Dedifferentiated amniotic fluid mesenchymal stem cell (primary cell): ENCODE measurements around the gene CMPK2.
A peak's percentile ranks its signal among the peaks of the same experiment; 100 is the strongest.

ENCODE experiments used
- DNase-seq: peaks from one replicate; pipeline ENCODE4 v3.0.0-alpha.2; 2016; ENCODE audit errors: extremely low spot score

Gene CMPK2

GRCh38 chr2:6841537-6842287, 24.0 kb downstream of the CMPK2 start:
- DNase-seq: no peak

- DNase-seq: no peak
These were observed 26.9 kb downstream of the CMPK2 start for GRCh38 chr2:6838673-6839319.

- no peak for DNase-seq
These were observed 30.2 kb downstream of the CMPK2 start for GRCh38 chr2:6835467-6835866.

DNA sequence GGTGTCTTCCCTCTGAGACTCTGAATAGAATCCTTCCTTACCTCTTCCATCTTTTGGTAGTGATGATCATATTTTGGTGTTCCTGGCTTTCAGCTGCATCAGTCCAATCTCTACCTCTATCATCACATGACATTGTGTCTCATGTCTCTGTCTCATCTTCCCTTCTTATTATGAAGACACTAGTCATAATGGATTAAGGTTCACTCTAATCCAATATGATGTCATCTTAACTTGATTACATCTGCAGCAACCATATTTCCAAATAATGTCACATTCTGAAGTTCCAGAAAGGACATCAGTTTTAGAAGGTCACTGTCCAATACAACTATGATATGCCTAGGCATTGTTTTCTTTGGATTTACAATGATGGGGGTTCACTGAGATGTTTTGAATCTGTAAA, 31.5 kb downstream of the CMPK2 start:
- no peak for DNase-seq

DNA sequence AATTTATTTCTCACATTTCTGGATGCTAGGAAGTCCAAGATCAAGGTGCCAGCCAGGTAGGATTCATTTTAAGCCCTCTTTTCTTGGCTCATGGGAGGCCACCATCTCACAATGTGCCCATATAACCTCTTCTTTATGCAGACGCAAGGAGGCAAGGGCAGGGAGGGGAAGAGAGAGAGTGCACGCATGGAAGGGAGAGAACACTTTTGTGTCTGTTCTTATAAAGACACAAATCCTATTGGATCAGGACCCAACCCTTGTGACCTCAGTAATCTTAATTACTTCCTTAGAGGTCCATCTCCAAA, 32.5 kb downstream of the CMPK2 start:
- DNase-seq: no peak

- no peak for DNase-seq
These were observed 33.0 kb downstream of the CMPK2 start for GRCh38 chr2:6832596-6833299.

DNA sequence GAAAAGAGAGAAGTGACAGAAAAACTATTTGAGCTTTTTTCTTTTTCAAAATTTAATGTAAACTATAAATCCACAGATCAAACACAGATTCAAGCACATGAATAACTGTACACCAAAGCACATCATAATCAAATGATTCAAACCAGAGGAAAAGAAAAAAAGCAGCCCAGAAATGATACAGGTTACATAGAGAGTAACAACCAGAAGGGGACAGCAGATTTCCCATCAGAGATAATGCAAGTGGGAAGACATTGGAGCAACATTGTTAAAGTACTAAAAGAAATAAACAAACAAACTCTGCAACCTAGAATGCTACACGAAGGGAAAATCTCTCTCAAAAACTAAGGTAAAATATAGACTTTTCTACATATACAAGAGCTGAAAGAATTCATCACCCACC, 34.5 kb downstream of the CMPK2 start:
- no peak for DNase-seq

DNA sequence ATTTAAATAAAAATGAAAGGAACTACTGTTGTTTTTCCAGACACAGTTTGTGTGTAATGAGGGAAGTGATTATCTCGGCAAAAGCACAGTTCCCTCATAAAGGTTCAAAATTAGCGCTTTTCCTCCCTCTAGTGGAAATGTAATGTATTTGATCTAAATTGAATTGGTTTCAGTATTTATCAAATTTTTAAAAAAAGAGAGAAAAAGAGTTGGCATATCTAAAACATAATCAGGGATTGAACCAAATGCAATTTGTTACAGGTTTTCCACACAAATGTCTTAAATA, 37.5 kb downstream of the CMPK2 start:
- peak; percentile 68 for DNase-seq

GRCh38 chr2:6827566-6828298, 38.0 kb downstream of the CMPK2 start:
- DNase-seq: no peak

DNA sequence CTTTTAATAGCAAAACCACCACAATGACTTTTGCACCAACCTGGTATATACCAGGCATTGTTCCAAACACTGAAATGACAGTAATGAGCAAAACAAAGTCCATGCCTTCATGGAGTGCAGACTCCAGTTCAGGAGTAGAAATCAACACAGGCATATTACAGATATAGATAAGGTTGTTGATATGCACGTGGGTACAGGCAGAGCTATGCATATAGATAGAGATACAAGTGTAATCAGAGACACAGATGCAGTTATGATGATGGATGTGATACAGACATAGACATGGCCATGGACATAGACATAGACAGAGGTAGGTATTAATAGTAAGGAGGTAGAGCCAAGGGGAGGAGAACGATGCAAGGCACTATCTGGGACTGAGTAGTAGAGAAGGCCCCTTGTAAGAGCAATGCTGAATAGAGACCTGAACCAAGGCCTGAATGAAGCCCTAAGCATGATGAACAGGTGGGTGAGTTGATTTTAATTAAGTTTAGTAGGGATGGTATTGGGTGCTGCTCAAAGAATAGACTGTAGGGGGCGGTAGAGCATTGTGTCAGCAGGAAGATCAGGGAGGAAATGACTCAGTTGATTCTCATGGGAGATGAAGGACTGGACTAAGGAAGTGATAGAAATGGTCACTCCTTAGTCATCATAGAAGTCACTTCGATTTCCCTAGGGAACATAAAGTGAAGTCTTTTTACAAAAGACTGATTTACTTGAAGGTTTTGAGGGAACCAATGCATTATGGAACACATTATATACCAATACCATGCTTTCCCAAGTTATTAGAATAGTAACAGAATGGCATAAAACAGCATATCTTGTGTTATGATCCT, 39.4 kb downstream of the CMPK2 start:
- no peak for DNase-seq

GRCh38 chr2:6824962-6825361, 40.7 kb downstream of the CMPK2 start:
- DNase-seq: no peak

- DNase-seq: peak; percentile 60
These were observed 42.6 kb downstream of the CMPK2 start for GRCh38 chr2:6823111-6823510.

DNA sequence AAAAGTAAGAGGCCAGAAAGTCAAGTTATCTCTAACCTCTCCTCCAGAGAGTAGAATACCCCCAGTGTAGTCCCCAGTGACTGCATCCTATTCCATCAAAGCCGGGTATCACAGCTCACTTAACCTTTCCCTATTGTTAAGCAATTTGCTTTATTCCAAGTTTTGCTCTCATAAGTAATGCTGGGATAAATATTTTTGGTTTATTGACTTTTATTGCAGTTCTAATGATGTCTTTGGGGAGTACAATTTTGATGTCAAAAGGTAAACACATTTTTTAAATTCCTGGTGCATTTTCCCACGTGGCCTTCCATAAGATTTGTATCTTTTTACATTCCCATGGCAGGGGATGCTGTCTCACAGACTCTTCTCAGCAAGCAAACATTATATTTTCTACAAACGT, 43.3 kb downstream of the CMPK2 start:
- DNase-seq: no peak

DNA sequence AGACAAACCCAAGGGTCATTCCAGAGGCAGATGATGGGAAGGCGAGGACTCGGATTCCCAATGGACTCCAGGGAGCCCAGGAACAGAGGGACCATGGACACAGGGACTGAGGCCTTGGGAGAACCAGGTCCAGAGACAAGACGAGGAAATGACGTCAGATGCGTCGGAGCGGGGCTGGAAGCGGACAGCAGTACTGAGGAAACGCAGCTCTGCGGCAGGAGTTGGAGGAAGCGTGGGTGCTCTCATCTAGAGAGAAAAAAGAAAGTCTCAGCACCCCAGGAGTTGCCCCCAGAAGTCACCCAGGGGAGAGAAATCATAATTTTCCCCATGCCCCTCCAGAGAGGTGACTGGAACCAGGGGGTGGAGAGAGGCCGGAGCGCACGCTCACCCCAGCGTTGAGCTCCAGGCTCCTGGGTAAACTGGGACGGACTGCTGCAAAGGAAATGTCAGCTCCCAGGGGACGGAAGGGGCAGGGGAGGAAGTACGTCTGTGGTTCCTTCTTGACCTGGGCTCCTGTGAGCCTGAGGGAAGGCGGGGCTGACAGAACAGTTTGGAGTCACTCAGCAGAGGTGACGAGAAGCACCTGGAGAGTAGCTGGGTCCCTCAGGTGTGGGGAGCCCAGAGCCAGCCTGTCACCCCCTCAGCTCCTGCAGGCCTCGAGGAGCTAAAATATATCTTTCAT, 44.7 kb downstream of the CMPK2 start:
- DNase-seq: no peak

- no peak for DNase-seq
These were observed 45.5 kb downstream of the CMPK2 start for GRCh38 chr2:6820236-6820635.

DNA sequence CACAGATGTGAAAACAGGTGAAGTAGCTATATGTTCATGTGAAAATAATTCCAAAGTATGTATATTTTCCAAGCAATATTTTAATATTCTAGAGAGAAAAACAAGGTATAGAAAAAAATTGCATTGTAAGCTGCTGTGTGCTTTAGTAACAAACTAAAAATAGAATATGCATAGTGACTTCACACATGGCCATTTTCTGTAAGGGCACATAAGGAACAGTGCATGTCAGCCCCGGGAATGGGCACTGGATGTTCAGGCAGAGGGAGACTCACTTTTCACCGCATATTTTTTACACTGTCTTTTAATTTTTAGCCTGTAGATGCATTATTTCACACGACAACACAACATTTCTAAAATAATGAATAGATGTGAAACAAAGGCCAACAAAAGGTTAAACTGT, 46.0 kb downstream of the CMPK2 start:
- DNase-seq: no peak

DNA sequence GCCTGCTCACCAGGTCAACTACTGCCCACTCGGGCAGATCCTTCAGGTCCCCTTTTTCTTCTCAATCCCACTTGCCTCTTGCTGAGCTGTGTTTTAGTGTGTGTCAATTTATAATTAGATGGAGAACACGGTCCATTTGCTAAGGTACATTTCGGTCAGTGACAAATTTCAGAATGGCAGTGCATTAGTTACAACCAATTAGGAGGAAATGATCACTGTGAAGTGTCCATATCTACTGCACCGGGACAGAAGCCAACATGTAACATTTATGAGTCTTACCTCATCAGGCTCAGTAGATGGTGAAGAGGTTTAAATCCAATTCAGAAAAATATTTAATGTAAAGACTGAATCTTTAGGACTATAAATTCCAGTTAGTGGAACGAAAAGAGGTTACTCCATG, 47.7 kb downstream of the CMPK2 start:
- no peak for DNase-seq

DNA sequence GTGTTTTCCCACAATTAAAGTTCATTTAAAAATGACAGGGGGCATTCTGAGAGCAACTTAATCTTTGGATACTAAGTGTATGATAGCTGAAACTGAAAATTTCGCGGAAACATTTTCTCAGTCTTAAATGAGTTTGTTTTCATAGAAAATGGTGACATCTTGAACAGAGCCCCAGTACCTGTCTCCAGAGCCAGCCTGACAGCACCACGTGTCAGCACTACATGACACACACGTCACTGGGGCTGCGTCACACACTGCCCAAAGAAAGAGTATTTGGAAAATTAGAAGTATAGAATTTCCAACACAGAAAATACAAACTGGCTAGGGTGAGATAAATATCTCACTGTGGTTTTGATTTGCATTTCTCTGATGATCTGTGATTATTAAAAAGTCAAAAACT, 50.8 kb downstream of the CMPK2 start:
- DNase-seq: no peak

GRCh38 chr2:6814312-6814711, 51.4 kb downstream of the CMPK2 start:
- DNase-seq: no peak

GRCh38 chr2:6813573-6813972, 52.1 kb downstream of the CMPK2 start:
- DNase-seq: no peak

- no peak for DNase-seq
These were observed 52.7 kb downstream of the CMPK2 start for GRCh38 chr2:6812857-6813530.
